HCT116 (cell line): Measurements from ENCODE around the gene IL17RD. TPM values are rescaled to one million over a fixed set of nuclear protein-coding genes. Genes with fewer than 3 reads are reported as not detected.

ENCODE experiments used
- ATAC-seq: fragments of 200-7000 bp; cut with Tn5 transposase; 2 replicates; pipeline ENCODE4 v1.9.1; 2020; ENCODE audit warnings: mild to moderate bottlenecking, moderate library complexity
- BruUV-seq: library from RNA; stranded (reverse); fragments of 400-500 nt; replicated peaks from 2 replicates; lab custom pipeline; 2021; lab: Mats Ljungman, UMichigan
- CTCF ChIA-PET: fragments of 300-600 bp; sonication (Branson Sonifier 250); formaldehyde crosslinking; loops from one replicate; lab custom pipeline; 2021; ENCODE audit warnings: antibody characterized with exemption; lab: Charles Lee
- POLR2A ChIA-PET: fragments of 300-600, 350-600 bp; sonication (Branson Sonifier 250); formaldehyde crosslinking; loops from one replicate; lab custom pipeline; 2021; ENCODE audit warnings: antibody characterized with exemption; lab: Charles Lee
- RAD21 ChIA-PET, 2 experiments: fragments of 300-600 bp; sonication (Branson Sonifier 250); formaldehyde crosslinking; loops; one replicate each; lab custom pipeline; 2023; ENCODE audit warnings: low total read pairs in 2 of 2; ENCODE audit not compliant: uncharacterized antibody in 2 of 2, unreplicated experiment in 2 of 2, low non-redundant PET in 1 of 2; lab: Charles Lee
- DNase-seq: peaks from one replicate; pipeline ENCODE4 v3.0.0-alpha.2; 2010; ENCODE audit warnings: low read depth, low spot score
- H2AFZ ChIP-seq: fragments of 200-600 bp; shearing (Covaris generic), sonication (generic); 2 replicates; pipeline ENCODE4 v1.6.1; 2017; ENCODE audit warnings: low read depth, mixed run types, mixed read lengths, antibody characterized with exemption, low read length; ENCODE audit not compliant: poor library complexity, severe bottlenecking
- H3K27ac ChIP-seq: 2 replicates; pipeline ENCODE4 v1.5.1; 2012; ENCODE audit warnings: low read depth, low read length
- H3K27me3 ChIP-seq: fragments of 200-600 bp; sonication (generic); 2 replicates; pipeline ENCODE4 v1.6.1; 2016; ENCODE audit warnings: mixed run types, low read length, mixed read lengths; ENCODE audit not compliant: insufficient read depth
- H3K36me3 ChIP-seq, 2 experiments: fragments of 200-500 bp in 1 of 2; fragments of 200-600 bp in 1 of 2; sonication (Bioruptor generic) in 1 of 2; sonication (generic) in 1 of 2; 2 replicates each; pipeline versions ENCODE4 v1.5.1 to v1.6.1; 2014 to 2016; ENCODE audit warnings: low read length in 2 of 2, inconsistent platforms in 1 of 2, mixed read lengths in 1 of 2, mixed run types in 1 of 2; ENCODE audit not compliant: insufficient read depth in 2 of 2, control insufficient read depth in 1 of 2
- H3K4me1 ChIP-seq, 2 experiments: fragments of 200-600 bp in 1 of 2; sonication (generic) in 1 of 2; 2 replicates each; pipeline versions ENCODE4 v1.5.1 to v1.6.1; 2012 to 2017; ENCODE audit warnings: low read length in 2 of 2, inconsistent platforms in 1 of 2, mild to moderate bottlenecking in 1 of 2, mixed read lengths in 1 of 2, mixed run types in 1 of 2, moderate library complexity in 1 of 2; ENCODE audit not compliant: insufficient read depth in 2 of 2, control insufficient read depth in 1 of 2
- H3K4me2 ChIP-seq: fragments of 200-600 bp; sonication (generic); 2 replicates; pipeline ENCODE4 v1.6.1; 2017; ENCODE audit warnings: mixed run types, low read length, mixed read lengths
- H3K4me3 ChIP-seq, 2 experiments: fragments of 200-600 bp in 1 of 2; sonication (generic) in 1 of 2; replicated peaks in 1 of 2; 2 replicates each; pipeline ENCODE4 v1.5.1; 2011 to 2016; ENCODE audit warnings: low read length in 2 of 2, control low read depth in 1 of 2, low read depth in 1 of 2, mild to moderate bottlenecking in 1 of 2, mixed read lengths in 1 of 2, mixed run types in 1 of 2
- H3K79me2 ChIP-seq: fragments of 200-600 bp; sonication (generic); 2 replicates; pipeline ENCODE4 v1.6.1; 2017; ENCODE audit warnings: mild to moderate bottlenecking, mixed run types, low read length, moderate library complexity, mixed read lengths; ENCODE audit not compliant: insufficient read depth
- H3K9ac ChIP-seq: fragments of 200-600 bp; sonication (generic); 2 replicates; pipeline ENCODE4 v1.6.1; 2016; ENCODE audit warnings: low read length, mixed read lengths
- H3K9me2 ChIP-seq: fragments of 200-600 bp; sonication (generic), shearing (Covaris generic); 2 replicates; pipeline ENCODE4 v1.6.1; 2017; ENCODE audit warnings: mixed run types, mild to moderate bottlenecking, moderate library complexity; ENCODE audit not compliant: insufficient read depth
- H3K9me3 ChIP-seq, 2 experiments: fragments of 200-500 bp in 1 of 2; fragments of 200-600 bp in 1 of 2; sonication (Bioruptor generic) in 1 of 2; sonication (generic) in 1 of 2; 2 replicates each; pipeline ENCODE4 v1.6.1; 2014 to 2017; ENCODE audit warnings: low read length in 2 of 2, mixed read lengths in 2 of 2, inconsistent platforms in 1 of 2, low read depth in 1 of 2, mild to moderate bottlenecking in 1 of 2, mixed run types in 1 of 2, moderate library complexity in 1 of 2; ENCODE audit not compliant: control insufficient read depth in 1 of 2, insufficient read depth in 1 of 2
- H4K20me1 ChIP-seq: fragments of 200-600 bp; sonication (generic), shearing (Covaris generic); 2 replicates; pipeline ENCODE4 v1.6.1; 2017; ENCODE audit warnings: mixed run types, mild to moderate bottlenecking, moderate library complexity; ENCODE audit not compliant: insufficient read depth
- CBX3 ChIP-seq: IDR thresholded peaks from 2 replicates; pipeline ENCODE4 v1.6.1; 2012; ENCODE audit warnings: low read depth
- ELF1 ChIP-seq: IDR thresholded peaks from 2 replicates; pipeline ENCODE4 v1.6.1; 2012; ENCODE audit warnings: low read depth, borderline replicate concordance
- EZH2 ChIP-seq: fragments of 200-600 bp; sonication (generic); IDR thresholded peaks from 2 replicates; pipeline ENCODE4 v1.6.1; 2017; ENCODE audit warnings: antibody characterized with exemption, mixed run types
- JUND ChIP-seq: IDR thresholded peaks from 2 replicates; pipeline ENCODE4 v1.6.1; 2012
- SIN3A ChIP-seq: IDR thresholded peaks from 2 replicates; pipeline ENCODE4 v1.6.1; 2012; ENCODE audit warnings: low read depth
- SP1 ChIP-seq: IDR thresholded peaks from 2 replicates; pipeline ENCODE4 v1.6.1; 2012; ENCODE audit warnings: low read depth
- SRF ChIP-seq: IDR thresholded peaks from 2 replicates; pipeline ENCODE4 v1.6.1; 2012; ENCODE audit warnings: low read depth
- TCF7L2 ChIP-seq: IDR thresholded peaks from 2 replicates; pipeline ENCODE4 v1.7.0; 2011; ENCODE audit warnings: borderline replicate concordance, inconsistent platforms; ENCODE audit not compliant: insufficient read depth, insufficient read length; ENCODE audit errors: extremely low read depth
- ZNF274 ChIP-seq: fragments of 200-500 bp; sonication (Bioruptor generic); IDR thresholded peaks from 2 replicates; pipeline ENCODE4 v1.6.1; 2014; ENCODE audit warnings: mild to moderate bottlenecking, low read depth, low read length, inconsistent platforms
- intact Hi-C: fragments of 100-400 bp; cut with micrococcal nuclease; formaldehyde crosslinking; loops from 2 replicates; pipeline ENCODE4 v1.10.0; 2022
- total RNA-seq: library from RNA; stranded (reverse); gene quantifications from one replicate; pipeline ENCODE4 v1.2.1, GENCODE V29; 2021; ENCODE audit not compliant: unreplicated experiment
- TF ChIP-seq, protein P1 (sequence below): IDR thresholded peaks from 2 replicates; pipeline ENCODE4 v1.6.1; 2012; ENCODE audit warnings: low read depth
- TF ChIP-seq, protein P2 (sequence below): IDR thresholded peaks from 2 replicates; pipeline ENCODE4 v1.6.1; 2012
- TF ChIP-seq, protein P3 (sequence below): IDR thresholded peaks from 2 replicates; pipeline ENCODE4 v1.6.1; 2011; ENCODE audit warnings: mild to moderate bottlenecking, low read length, moderate library complexity; ENCODE audit not compliant: insufficient replicate concordance; ENCODE audit errors: extremely low read depth
- TF ChIP-seq, protein P4 (sequence below), 3 experiments: fragments of 200-600 bp in 1 of 3; sonication (generic) in 1 of 3; IDR thresholded peaks in 2 of 3; conservative IDR thresholded peaks in 1 of 3; 2 replicates each; pipeline ENCODE4 v1.5.1; 2012 to 2017; ENCODE audit warnings: low read depth in 2 of 3, low read length in 2 of 3, antibody characterized with exemption in 1 of 3, borderline replicate concordance in 1 of 3, control low read depth in 1 of 3, mild to moderate bottlenecking in 1 of 3, mixed read lengths in 1 of 3, mixed run types in 1 of 3, moderate library complexity in 1 of 3; ENCODE audit not compliant: insufficient read depth in 1 of 3

The IL17RD gene
- total RNA-seq, 1 experiment from 2014 or later: 12.3 TPM

DNA sequence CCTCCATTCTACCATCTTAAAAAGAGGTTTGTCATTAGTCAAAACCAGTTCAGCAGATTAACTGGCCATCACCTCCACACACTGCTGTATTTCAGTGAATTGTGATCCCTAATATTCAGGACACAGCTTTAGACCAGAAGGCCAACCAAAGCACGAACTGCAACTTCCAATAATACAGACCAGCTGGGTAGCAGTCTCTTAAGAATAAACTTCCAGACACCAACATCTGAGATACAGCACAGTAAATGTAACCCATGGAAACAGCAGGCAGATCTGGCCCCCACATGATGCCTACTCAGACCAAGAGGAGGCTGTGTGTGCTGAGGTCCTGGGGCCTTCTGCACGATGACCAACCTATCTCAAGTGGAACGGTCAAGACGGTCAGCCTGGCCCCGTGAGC lies 69.8 kb downstream of the IL17RD start (continued):
- TF ChIP-seq, protein P1, sequence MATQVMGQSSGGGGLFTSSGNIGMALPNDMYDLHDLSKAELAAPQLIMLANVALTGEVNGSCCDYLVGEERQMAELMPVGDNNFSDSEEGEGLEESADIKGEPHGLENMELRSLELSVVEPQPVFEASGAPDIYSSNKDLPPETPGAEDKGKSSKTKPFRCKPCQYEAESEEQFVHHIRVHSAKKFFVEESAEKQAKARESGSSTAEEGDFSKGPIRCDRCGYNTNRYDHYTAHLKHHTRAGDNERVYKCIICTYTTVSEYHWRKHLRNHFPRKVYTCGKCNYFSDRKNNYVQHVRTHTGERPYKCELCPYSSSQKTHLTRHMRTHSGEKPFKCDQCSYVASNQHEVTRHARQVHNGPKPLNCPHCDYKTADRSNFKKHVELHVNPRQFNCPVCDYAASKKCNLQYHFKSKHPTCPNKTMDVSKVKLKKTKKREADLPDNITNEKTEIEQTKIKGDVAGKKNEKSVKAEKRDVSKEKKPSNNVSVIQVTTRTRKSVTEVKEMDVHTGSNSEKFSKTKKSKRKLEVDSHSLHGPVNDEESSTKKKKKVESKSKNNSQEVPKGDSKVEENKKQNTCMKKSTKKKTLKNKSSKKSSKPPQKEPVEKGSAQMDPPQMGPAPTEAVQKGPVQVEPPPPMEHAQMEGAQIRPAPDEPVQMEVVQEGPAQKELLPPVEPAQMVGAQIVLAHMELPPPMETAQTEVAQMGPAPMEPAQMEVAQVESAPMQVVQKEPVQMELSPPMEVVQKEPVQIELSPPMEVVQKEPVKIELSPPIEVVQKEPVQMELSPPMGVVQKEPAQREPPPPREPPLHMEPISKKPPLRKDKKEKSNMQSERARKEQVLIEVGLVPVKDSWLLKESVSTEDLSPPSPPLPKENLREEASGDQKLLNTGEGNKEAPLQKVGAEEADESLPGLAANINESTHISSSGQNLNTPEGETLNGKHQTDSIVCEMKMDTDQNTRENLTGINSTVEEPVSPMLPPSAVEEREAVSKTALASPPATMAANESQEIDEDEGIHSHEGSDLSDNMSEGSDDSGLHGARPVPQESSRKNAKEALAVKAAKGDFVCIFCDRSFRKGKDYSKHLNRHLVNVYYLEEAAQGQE: no peak
- no peak for TF ChIP-seq SRF
- no peak for TF ChIP-seq ZNF274
- TF ChIP-seq, protein P2, sequence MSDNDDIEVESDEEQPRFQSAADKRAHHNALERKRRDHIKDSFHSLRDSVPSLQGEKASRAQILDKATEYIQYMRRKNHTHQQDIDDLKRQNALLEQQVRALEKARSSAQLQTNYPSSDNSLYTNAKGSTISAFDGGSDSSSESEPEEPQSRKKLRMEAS: no peak
- TF ChIP-seq, protein P3, sequence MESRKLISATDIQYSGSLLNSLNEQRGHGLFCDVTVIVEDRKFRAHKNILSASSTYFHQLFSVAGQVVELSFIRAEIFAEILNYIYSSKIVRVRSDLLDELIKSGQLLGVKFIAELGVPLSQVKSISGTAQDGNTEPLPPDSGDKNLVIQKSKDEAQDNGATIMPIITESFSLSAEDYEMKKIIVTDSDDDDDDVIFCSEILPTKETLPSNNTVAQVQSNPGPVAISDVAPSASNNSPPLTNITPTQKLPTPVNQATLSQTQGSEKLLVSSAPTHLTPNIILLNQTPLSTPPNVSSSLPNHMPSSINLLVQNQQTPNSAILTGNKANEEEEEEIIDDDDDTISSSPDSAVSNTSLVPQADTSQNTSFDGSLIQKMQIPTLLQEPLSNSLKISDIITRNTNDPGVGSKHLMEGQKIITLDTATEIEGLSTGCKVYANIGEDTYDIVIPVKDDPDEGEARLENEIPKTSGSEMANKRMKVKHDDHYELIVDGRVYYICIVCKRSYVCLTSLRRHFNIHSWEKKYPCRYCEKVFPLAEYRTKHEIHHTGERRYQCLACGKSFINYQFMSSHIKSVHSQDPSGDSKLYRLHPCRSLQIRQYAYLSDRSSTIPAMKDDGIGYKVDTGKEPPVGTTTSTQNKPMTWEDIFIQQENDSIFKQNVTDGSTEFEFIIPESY: no peak
- TF ChIP-seq SIN3A: no peak
- TF ChIP-seq EZH2: no peak

DNA sequence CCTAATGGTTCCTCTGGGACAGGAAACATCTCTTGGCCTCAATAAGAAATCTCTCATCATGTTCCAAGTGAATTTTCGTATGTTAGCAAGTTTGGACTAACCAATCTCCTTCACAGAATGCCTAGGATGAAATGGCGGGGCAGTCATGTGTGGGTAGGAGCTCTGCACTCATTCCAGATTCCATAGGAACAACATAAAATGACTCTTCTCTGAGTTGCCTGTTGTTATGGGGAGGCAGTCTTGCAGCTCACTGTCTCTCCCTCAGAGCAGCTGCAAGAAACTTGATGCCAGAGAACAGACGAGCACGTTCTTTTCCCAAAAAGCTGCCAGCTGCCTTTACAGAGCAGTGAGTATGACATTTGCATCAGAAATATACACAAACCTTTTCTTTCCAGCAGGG lies 70.6 kb downstream of the IL17RD start:
- Histone ChIP-seq H3K9me3 (no peaks in the 10 kb centered on the region), H4K20me1 (no peaks in the 10 kb centered on the region), H3K9ac (no peak overlapping the region), H3K9me2 (no peaks in the 10 kb centered on the region), H3K27me3 (no peaks in the 10 kb centered on the region), H3K27ac (no peak overlapping the region), H3K4me2 (no peak overlapping the region), H3K36me3 (no peaks in the 10 kb centered on the region), H2AFZ (no peak overlapping the region), H3K4me1 (peaks cover 0 to 15% of the 10 kb centered on the region in 2 experiments; a peak in 2 of 4 replicates), H3K79me2 (no peaks in the 10 kb centered on the region), H3K4me3 (no peak overlapping the region)
- DNase-seq: no peak
- ChIA-PET RAD21 (interaction anchor here in 1 of 2 experiments (1.0 kb wide), 1 partner anchor 89 kb away, joined by 3 read pairs; no protein-coding TSS in a partner anchor), POLR2A (no interaction called here), CTCF (no interaction called here)
- no TSS peak for BruUV-seq
- intact Hi-C loops: no loop called here
- no peak for ATAC-seq
- TF ChIP-seq JUND (no peak), TCF7L2 (no peak), SIN3A (no peak), ELF1 (no peak), SP1 (no peak), CBX3 (no peak)
- TF ChIP-seq, protein P1: no peak
- TF ChIP-seq, protein P4, sequence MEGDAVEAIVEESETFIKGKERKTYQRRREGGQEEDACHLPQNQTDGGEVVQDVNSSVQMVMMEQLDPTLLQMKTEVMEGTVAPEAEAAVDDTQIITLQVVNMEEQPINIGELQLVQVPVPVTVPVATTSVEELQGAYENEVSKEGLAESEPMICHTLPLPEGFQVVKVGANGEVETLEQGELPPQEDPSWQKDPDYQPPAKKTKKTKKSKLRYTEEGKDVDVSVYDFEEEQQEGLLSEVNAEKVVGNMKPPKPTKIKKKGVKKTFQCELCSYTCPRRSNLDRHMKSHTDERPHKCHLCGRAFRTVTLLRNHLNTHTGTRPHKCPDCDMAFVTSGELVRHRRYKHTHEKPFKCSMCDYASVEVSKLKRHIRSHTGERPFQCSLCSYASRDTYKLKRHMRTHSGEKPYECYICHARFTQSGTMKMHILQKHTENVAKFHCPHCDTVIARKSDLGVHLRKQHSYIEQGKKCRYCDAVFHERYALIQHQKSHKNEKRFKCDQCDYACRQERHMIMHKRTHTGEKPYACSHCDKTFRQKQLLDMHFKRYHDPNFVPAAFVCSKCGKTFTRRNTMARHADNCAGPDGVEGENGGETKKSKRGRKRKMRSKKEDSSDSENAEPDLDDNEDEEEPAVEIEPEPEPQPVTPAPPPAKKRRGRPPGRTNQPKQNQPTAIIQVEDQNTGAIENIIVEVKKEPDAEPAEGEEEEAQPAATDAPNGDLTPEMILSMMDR (IDR thresholded peaks at IDR 0.05 in 2 of 3, conservative IDR thresholded peaks at IDR 0.05 in 1 of 3; ENCODE audit: borderline replicate concordance in 1 of 3, insufficient read depth in 1 of 3, low read depth in 2 of 3, low read length in 2 of 3): no peak
